GM19193 (cell line): ENCODE results near the gene TGIF1.

Experiments
- POLR2A ChIP-seq: IDR thresholded peaks from 4 replicates; pipeline ENCODE4 v1.6.1; 2011; ENCODE audit not compliant: insufficient read depth, insufficient read length; ENCODE audit errors: extremely low read depth

The TGIF1 gene

GRCh38 chr18:3508576-3509549 is 58.9 kb downstream of the TGIF1 start:
- no peak for TF ChIP-seq POLR2A
